ENCODE measurements around the gene GPA33.
"Not testable (repeated sequence)": the region's sequence is repeated elsewhere in the genome, so short reads cannot be mapped to it uniquely, and the experiment has no call there.

GPA33 gene

GRCh38 chr1:167054531-167054930 is 35.6 kb downstream of the GPA33 start:
- H3K27me3 Mint-ChIP-seq (ENCODE audit: low read depth), result peaks cover 8% of the 10 kb centered on the region
- H3K36me3 Mint-ChIP-seq (ENCODE audit: low read depth), result no peaks in the 10 kb centered on the region
- H3K9me3 Mint-ChIP-seq, result no peaks in the 10 kb centered on the region
- H3K27ac Mint-ChIP-seq, result no peak overlapping the region
- no peak overlapping the region for H3K4me3 Mint-ChIP-seq
- TF ChIP-seq CTCF (IDR thresholded peaks at IDR 0.05; ENCODE audit: unreplicated experiment in 3 of 3), result no peak
- no peaks in the 10 kb centered on the region for H3K4me1 Mint-ChIP-seq

- no peak overlapping the region for H3K27ac Mint-ChIP-seq
- no peak overlapping the region for H3K4me3 Mint-ChIP-seq
- no peaks in the 10 kb centered on the region for H3K36me3 Mint-ChIP-seq (ENCODE audit: low read depth)
- no peaks in the 10 kb centered on the region for H3K9me3 Mint-ChIP-seq
- H3K4me1 Mint-ChIP-seq, result no peaks in the 10 kb centered on the region
- TF ChIP-seq CTCF (IDR thresholded peaks at IDR 0.05; ENCODE audit: unreplicated experiment in 3 of 3), result peak; percentile 48 to 56 (median 49)
- peaks cover 8% of the 10 kb centered on the region for H3K27me3 Mint-ChIP-seq (ENCODE audit: low read depth)
Observed at GRCh38 chr1:167052389-167052788, 37.8 kb downstream of the GPA33 start.

- H3K9me3 Mint-ChIP-seq, result no peaks in the 10 kb centered on the region
- H3K27ac Mint-ChIP-seq, result no peak overlapping the region
- no peak overlapping the region for H3K4me3 Mint-ChIP-seq
- H3K27me3 Mint-ChIP-seq (ENCODE audit: low read depth), result peaks cover 8% of the 10 kb centered on the region
- no peak for TF ChIP-seq CTCF (IDR thresholded peaks at IDR 0.05; ENCODE audit: unreplicated experiment in 3 of 3)
- no peaks in the 10 kb centered on the region for H3K4me1 Mint-ChIP-seq
- H3K36me3 Mint-ChIP-seq (ENCODE audit: low read depth), result no peaks in the 10 kb centered on the region
Observed at GRCh38 chr1:167051907-167052306, 38.3 kb downstream of the GPA33 start.

GRCh38 chr1:167043752-167044488 is 46.3 kb downstream of the GPA33 start:
- no peak for TF ChIP-seq CTCF (IDR thresholded peaks at IDR 0.05; ENCODE audit: unreplicated experiment in 3 of 3)
- Mint-ChIP-seq H3K9me3 (no peaks in the 10 kb centered on the region), H3K36me3 (ENCODE audit: low read depth) (no peaks in the 10 kb centered on the region), H3K27ac (no peak overlapping the region), H3K4me1 (no peaks in the 10 kb centered on the region), H3K27me3 (ENCODE audit: low read depth) (peaks cover 4% of the 10 kb centered on the region), H3K4me3 (peak overlapping the region in 2 of 3 experiments; percentile 14 to 25)

- H3K27ac Mint-ChIP-seq, result no peak overlapping the region
- peaks cover 3% of the 10 kb centered on the region for H3K9me3 Mint-ChIP-seq
- no peak for TF ChIP-seq CTCF (IDR thresholded peaks at IDR 0.05; ENCODE audit: unreplicated experiment in 3 of 3)
- no peaks in the 10 kb centered on the region for H3K36me3 Mint-ChIP-seq (ENCODE audit: low read depth)
- H3K27me3 Mint-ChIP-seq (ENCODE audit: low read depth), result peaks cover 3% of the 10 kb centered on the region
- H3K4me1 Mint-ChIP-seq, result no peaks in the 10 kb centered on the region
- no peak overlapping the region for H3K4me3 Mint-ChIP-seq
Observed at GRCh38 chr1:167033646-167034045, 56.5 kb downstream of the GPA33 start.

- not testable (repeated sequence) for H3K27ac Mint-ChIP-seq; H3K36me3 Mint-ChIP-seq (ENCODE audit: low read depth); H3K27me3 Mint-ChIP-seq (ENCODE audit: low read depth); H3K4me1 Mint-ChIP-seq; H3K4me3 Mint-ChIP-seq
- peaks cover 17% of the 10 kb centered on the region for H3K9me3 Mint-ChIP-seq
Observed at GRCh38 chr1:167029553-167029952, 60.6 kb downstream of the GPA33 start.
